ENCODE data around the gene REEP1. TPM values are rescaled to one million over a fixed set of nuclear protein-coding genes. Genes with fewer than 3 reads are reported as not detected.
A peak's percentile ranks its signal among the peaks of the same experiment; 100 is the strongest.

REEP1 gene
- total and polyA plus RNA-seq, 2 of the 13 experiments (the other 11 are each of a cell fraction or from before 2014, with no cell fraction given): 0.27 TPM; not detected in 1

DNA sequence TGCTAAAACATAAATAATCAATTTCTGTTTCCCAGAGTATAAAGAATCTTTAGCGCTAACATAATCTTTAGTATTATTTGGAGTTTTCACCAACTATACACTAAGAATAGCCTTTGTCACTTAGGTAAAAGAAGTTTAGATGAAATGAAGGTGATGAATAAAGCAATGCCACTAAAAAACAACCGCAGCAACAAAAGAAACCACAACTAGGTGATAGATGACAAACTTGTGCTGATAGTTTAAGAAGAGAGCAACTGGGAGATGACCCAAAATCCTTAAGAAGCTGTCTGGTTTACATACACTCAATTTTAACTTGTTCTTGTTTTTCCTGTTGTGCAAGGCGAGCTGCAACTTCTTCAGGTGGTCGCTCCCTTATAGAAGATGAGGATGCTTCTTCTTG is 167.0 kb downstream of the REEP1 start:
- H3K27ac ChIP-seq (ENCODE audit: extremely low read length, insufficient read depth, low read length): no peak overlapping the region
- no peaks in the 10 kb centered on the region for H3K27me3 ChIP-seq (ENCODE audit: control insufficient read depth in 1 of 2, insufficient read depth in 2 of 2, low read length in 2 of 2)
- ChIA-PET POLR2A (interaction anchor here (1.4 kb wide), 1 partner anchor 25 kb away, joined by 4 read pairs; the partner anchor contains the start of gene IMMT), CTCF (ENCODE audit: low intra/inter-chr PET ratio, low total read pairs) (no interaction called here)
- intact Hi-C loops (cut with micrococcal nuclease; ENCODE audit: unreplicated experiment) (no loop called here), in situ Hi-C loops (cut with HindIII; ENCODE audit: extremely low pct_ligation_motif_present, low pct_unique_long_range_greater_than_20kb) (no loop called here)
- WGBS (ENCODE audit: low lambda C conversion rate): 98% methylated on average over 4 of the region's 4 CpGs
- TSS peak; percentile 12 for BruUV-seq (replicated peaks)
- H3K4me1 ChIP-seq (ENCODE audit: insufficient read depth, low read length): no peaks in the 10 kb centered on the region
- no peaks in the 10 kb centered on the region for H3K9me3 ChIP-seq (ENCODE audit: low read length)
- no peak for FAIRE-seq
- ATAC-seq: no peak
- H3K36me3 ChIP-seq (replicated peaks in 1 of 2; ENCODE audit: control insufficient read depth in 1 of 2, insufficient read depth in 2 of 2, low read length in 2 of 2): peaks cover 10 to 85% of the 10 kb centered on the region in 2 experiments
- no peak overlapping the region for H3K4me2 ChIP-seq (ENCODE audit: low read depth, low read length)
- H4K20me1 ChIP-seq (ENCODE audit: insufficient read depth, low read length): no peaks in the 10 kb centered on the region
- TF ChIP-seq NONO (IDR thresholded peaks at IDR 0.05) (no peak), NONO (CRISPR knock-in tag; conservative IDR thresholded peaks at IDR 0.05) (no peak)
- TF ChIP-seq, protein P1, sequence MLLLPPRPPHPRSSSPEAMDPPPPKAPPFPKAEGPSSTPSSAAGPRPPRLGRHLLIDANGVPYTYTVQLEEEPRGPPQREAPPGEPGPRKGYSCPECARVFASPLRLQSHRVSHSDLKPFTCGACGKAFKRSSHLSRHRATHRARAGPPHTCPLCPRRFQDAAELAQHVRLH (CRISPR knock-in tag; IDR thresholded peaks at IDR 0.05; ENCODE audit: borderline replicate concordance, low read depth): no peak
- H3K4me3 ChIP-seq (replicated peaks in 1 of 3; ENCODE audit: insufficient read depth in 1 of 3, low read depth in 2 of 3, low read length in 3 of 3): no peak overlapping the region
- no peak overlapping the region for H3K9ac ChIP-seq (ENCODE audit: insufficient read depth, low read depth, low read length)
- DNase-seq (ENCODE audit: low spot score): no peak
- no peak overlapping the region for H2AFZ ChIP-seq (ENCODE audit: low read length)
- H3K79me2 ChIP-seq (ENCODE audit: insufficient read depth, low read length): no peaks in the 10 kb centered on the region

Small RNAs within 50 kb of the gene (microRNA-seq; reads per million reads assigned to microRNA genes)
- not detected for gene MIR4779

Small RNAs within 50 kb of the gene (small RNA-seq; reads per million reads assigned to genes)
- 0 reads per million in 3 experiments for gene MIR4779 (ENCODE audit: insufficient read depth in 2 of 3, insufficient read length in 3 of 3, low read depth in 2 of 3, low replicate concordance in 1 of 3)
- gene RF00096 (ENCODE audit: insufficient read depth in 2 of 3, insufficient read length in 3 of 3, low read depth in 2 of 3, low replicate concordance in 1 of 3): 0.98 to 5.5 (median 1.9) reads per million in 3 experiments
- gene RF00413 (ENCODE audit: insufficient read depth in 2 of 3, insufficient read length in 3 of 3, low read depth in 2 of 3, low replicate concordance in 1 of 3): 0 to 0.97 (median 0) reads per million in 3 experiments

Other genes starting within 250 kb of the REEP1 start
- 39.9 and 61.1 TPM in 2 replicates for gene POLR1A, start 231.7 kb downstream of the REEP1 start, total RNA-seq (2016; rRNA removed; fragmentation: Illumina TruSeq; extraction: Trizol)
- gene POLR1A, start 231.7 kb downstream of the REEP1 start, polyA plus RNA-seq (2011; rRNA removed): 6.5 and 7.2 TPM in 2 replicates
- 309 and 342 TPM in 2 replicates for gene PTCD3, start 231.4 kb downstream of the REEP1 start, total RNA-seq (2016; rRNA removed; fragmentation: Illumina TruSeq; extraction: Trizol)
- 98.5 and 124 TPM in 2 replicates for gene PTCD3, start 231.4 kb downstream of the REEP1 start, polyA plus RNA-seq (2011; rRNA removed)
- 119 and 174 TPM in 2 replicates for gene IMMT, start 142.2 kb downstream of the REEP1 start, total RNA-seq (2016; rRNA removed; fragmentation: Illumina TruSeq; extraction: Trizol)
- 52.3 and 63.5 TPM in 2 replicates for gene IMMT, start 142.2 kb downstream of the REEP1 start, polyA plus RNA-seq (2011; rRNA removed)
- gene MRPL35, start 138.2 kb downstream of the REEP1 start, total RNA-seq (2016; rRNA removed; fragmentation: Illumina TruSeq; extraction: Trizol): 97.1 and 152 TPM in 2 replicates
- 80.5 and 86.1 TPM in 2 replicates for gene MRPL35, start 138.2 kb downstream of the REEP1 start, polyA plus RNA-seq (2011; rRNA removed)
- gene KDM3A, start 103.7 kb upstream of the REEP1 start, total RNA-seq (2016; rRNA removed; fragmentation: Illumina TruSeq; extraction: Trizol): 21.0 and 30.8 TPM in 2 replicates
- 53.9 and 70.2 TPM in 2 replicates for gene KDM3A, start 103.7 kb upstream of the REEP1 start, polyA plus RNA-seq (2011; rRNA removed)
- 114 and 154 TPM in 2 replicates for gene CHMP3, start 225.8 kb upstream of the REEP1 start, total RNA-seq (2016; rRNA removed; fragmentation: Illumina TruSeq; extraction: Trizol)
- gene CHMP3, start 225.8 kb upstream of the REEP1 start, polyA plus RNA-seq (2011; rRNA removed): 53.9 and 64.1 TPM in 2 replicates